IMR-90 (cell line): ENCODE measurements around the gene ABCC3. TPM values are rescaled to one million over a fixed set of nuclear protein-coding genes. Genes with fewer than 3 reads are reported as not detected.
A peak's percentile ranks its signal among the peaks of the same experiment; 100 is the strongest.

Experiments
- ATAC-seq: fragments of 200-7000 bp; cut with Tn5 transposase; 2 replicates; pipeline ENCODE4 v1.9.1; 2020; ENCODE audit warnings: low read depth, mild to moderate bottlenecking, moderate library complexity
- BruUV-seq: library from RNA; stranded (reverse); fragments of 400-500 nt; replicated peaks from 2 replicates; lab custom pipeline; 2021; lab: Mats Ljungman, UMichigan
- CTCF ChIA-PET: fragments of 300-600 bp; formaldehyde crosslinking; extraction: SDS; loops from one replicate; lab custom pipeline; 2021; ENCODE audit warnings: antibody characterized with exemption; lab: Yijun Ruan, JAX
- POLR2A ChIA-PET: fragments of 300-600 bp; sonication (Branson Sonifier 250); formaldehyde crosslinking; loops from one replicate; lab custom pipeline; 2022; ENCODE audit warnings: antibody characterized with exemption; ENCODE audit not compliant: unreplicated experiment; lab: Charles Lee
- DNase-seq: peaks from one replicate; pipeline ENCODE4 v3.0.0; 2013
- H2AFZ ChIP-seq: replicated peaks from 2 replicates; pipeline ENCODE3; 2013; ENCODE audit warnings: low read length, mild to moderate bottlenecking; ENCODE audit not compliant: poor library complexity
- H2AK5ac ChIP-seq: 2 replicates; pipeline ENCODE4 v1.6.1; 2013; ENCODE audit warnings: low read depth, low read length, inconsistent platforms
- H2AK9ac ChIP-seq: replicated peaks from 2 replicates; pipeline ENCODE3; 2013; ENCODE audit warnings: mild to moderate bottlenecking, low read depth, low read length, moderate library complexity; ENCODE audit not compliant: poor library complexity
- H2BK120ac ChIP-seq: 2 replicates; pipeline ENCODE4 v1.6.1; 2013; ENCODE audit warnings: low read depth, low read length, inconsistent platforms
- H2BK15ac ChIP-seq: 3 replicates; pipeline ENCODE4 v1.6.1; 2013; ENCODE audit warnings: low read depth, low read length, inconsistent platforms
- H2BK20ac ChIP-seq: 2 replicates; pipeline ENCODE4 v1.6.1; 2013; ENCODE audit warnings: low read depth, mild to moderate bottlenecking, inconsistent platforms, low read length, moderate library complexity
- H2BK5ac ChIP-seq: 2 replicates; pipeline ENCODE4 v1.6.1; 2013; ENCODE audit warnings: mild to moderate bottlenecking, low read depth, low read length, inconsistent platforms; ENCODE audit not compliant: poor library complexity, severe bottlenecking
- H3K14ac ChIP-seq: replicated peaks from 2 replicates; pipeline ENCODE4 v1.6.1; 2013; ENCODE audit warnings: low read depth, low read length, inconsistent platforms
- H3K18ac ChIP-seq: 2 replicates; pipeline ENCODE4 v1.6.1; 2013; ENCODE audit warnings: low read depth, low read length, control low read depth
- H3K23ac ChIP-seq: 2 replicates; pipeline ENCODE4 v1.6.1; 2013; ENCODE audit warnings: low read depth, low read length, inconsistent platforms
- H3K27ac ChIP-seq: 2 replicates; pipeline ENCODE4 v1.5.1; 2013; ENCODE audit warnings: mild to moderate bottlenecking, control low read depth, low read length; ENCODE audit not compliant: insufficient read depth
- H3K27me3 ChIP-seq: 2 replicates; pipeline ENCODE4 v1.6.1; 2013; ENCODE audit warnings: low read length; ENCODE audit not compliant: control insufficient read depth, insufficient read depth
- H3K36me3 ChIP-seq: 2 replicates; pipeline ENCODE4 v1.6.1; 2013; ENCODE audit warnings: low read length, mixed read lengths; ENCODE audit not compliant: control insufficient read depth, insufficient read depth
- H3K4ac ChIP-seq: 2 replicates; pipeline ENCODE4 v1.6.1; 2013; ENCODE audit warnings: low read depth, low read length, inconsistent platforms
- H3K4me1 ChIP-seq: 2 replicates; pipeline ENCODE4 v1.6.1; 2013; ENCODE audit warnings: low read length, mixed read lengths; ENCODE audit not compliant: control insufficient read depth, insufficient read depth
- H3K4me2 ChIP-seq: 2 replicates; pipeline ENCODE4 v1.6.1; 2013; ENCODE audit warnings: low read depth, mild to moderate bottlenecking, control low read depth, low read length, moderate library complexity
- H3K4me3 ChIP-seq: 2 replicates; pipeline ENCODE4 v1.5.1; 2013; ENCODE audit warnings: low read depth, mild to moderate bottlenecking, control low read depth, low read length, moderate library complexity; ENCODE audit not compliant: insufficient read depth
- H3K56ac ChIP-seq: 2 replicates; pipeline ENCODE4 v1.6.1; 2013; ENCODE audit warnings: low read length, inconsistent platforms; ENCODE audit not compliant: insufficient read depth; ENCODE audit errors: extremely low read depth
- H3K79me1 ChIP-seq, 2 experiments: 2 replicates each; pipeline ENCODE4 v1.6.1; 2013; ENCODE audit warnings: low read length in 2 of 2, inconsistent platforms in 1 of 2, low read depth in 1 of 2
- H3K9ac ChIP-seq: 2 replicates; pipeline ENCODE4 v1.6.1; 2013; ENCODE audit warnings: low read depth, low read length, control low read depth
- H3K9me1 ChIP-seq: 2 replicates; pipeline ENCODE4 v1.6.1; 2013; ENCODE audit warnings: low read length, inconsistent platforms; ENCODE audit not compliant: insufficient read depth
- H3K9me3 ChIP-seq: 2 replicates; pipeline ENCODE4 v1.6.1; 2013; ENCODE audit warnings: low read length; ENCODE audit not compliant: control insufficient read depth, insufficient read depth
- H4K20me1 ChIP-seq: 2 replicates; pipeline ENCODE4 v1.6.1; 2013; ENCODE audit warnings: low read length, inconsistent platforms; ENCODE audit not compliant: insufficient read depth
- H4K5ac ChIP-seq: 2 replicates; pipeline ENCODE4 v1.6.1; 2013; ENCODE audit warnings: mild to moderate bottlenecking, low read depth, low read length, control low read depth
- H4K8ac ChIP-seq, 2 experiments: 2 replicates each; pipeline ENCODE4 v1.6.1; 2013; ENCODE audit warnings: low read depth in 2 of 2, low read length in 2 of 2, control low read depth in 1 of 2, inconsistent platforms in 1 of 2
- H4K91ac ChIP-seq: 2 replicates; pipeline ENCODE4 v1.6.1; 2013; ENCODE audit warnings: low read depth, low read length, inconsistent platforms; ENCODE audit not compliant: insufficient read depth
- BHLHE40 ChIP-seq: fragments of 150-350 bp; IDR thresholded peaks from 2 replicates; pipeline ENCODE4 v1.6.1; 2016; ENCODE audit warnings: mild to moderate bottlenecking, low read depth, low read length
- CEBPB ChIP-seq: IDR thresholded peaks from 2 replicates; pipeline ENCODE4 v1.6.1; 2012; ENCODE audit warnings: low read depth, low read length, improper control_type of control experiment
- CHD1 ChIP-seq: IDR thresholded peaks from 2 replicates; pipeline ENCODE4 v1.6.1; 2012; ENCODE audit warnings: low read depth, low read length, improper control_type of control experiment
- CTCF ChIP-seq: conservative IDR thresholded peaks from 2 replicates; pipeline ENCODE4 v1.5.1; 2012; ENCODE audit warnings: mild to moderate bottlenecking, low read depth, low read length, improper control_type of control experiment
- FOS ChIP-seq: fragments of 150-350 bp; IDR thresholded peaks from 2 replicates; pipeline ENCODE4 v1.6.1; 2016; ENCODE audit warnings: low read depth, low read length
- MAFK ChIP-seq: IDR thresholded peaks from 2 replicates; pipeline ENCODE4 v1.6.1; 2012; ENCODE audit warnings: low read depth, low read length, improper control_type of control experiment
- MAZ ChIP-seq: IDR thresholded peaks from 2 replicates; pipeline ENCODE4 v1.6.1; 2012; ENCODE audit warnings: low read depth, mild to moderate bottlenecking, low read length, improper control_type of control experiment, moderate library complexity, borderline replicate concordance
- MXI1 ChIP-seq: IDR thresholded peaks from 2 replicates; pipeline ENCODE4 v1.6.1; 2012; ENCODE audit warnings: low read depth, mild to moderate bottlenecking, low read length, moderate library complexity, borderline replicate concordance
- NFE2L2 ChIP-seq: fragments of 150-350 bp; IDR thresholded peaks from 2 replicates; pipeline ENCODE4 v1.6.1; 2016; ENCODE audit warnings: low read depth, mild to moderate bottlenecking, low read length
- POLR2A ChIP-seq: IDR thresholded peaks from 2 replicates; pipeline ENCODE4 v1.6.1; 2012; ENCODE audit warnings: mild to moderate bottlenecking, low read depth, low read length
- RAD21 ChIP-seq: IDR thresholded peaks from 2 replicates; pipeline ENCODE4 v1.6.1; 2012; ENCODE audit warnings: low read length, improper control_type of control experiment
- RCOR1 ChIP-seq: IDR thresholded peaks from 2 replicates; pipeline ENCODE4 v1.6.1; 2012; ENCODE audit warnings: mild to moderate bottlenecking, low read length, improper control_type of control experiment; ENCODE audit not compliant: insufficient replicate concordance
- RFX5 ChIP-seq: IDR thresholded peaks from 2 replicates; pipeline ENCODE4 v1.8.0; 2012; ENCODE audit warnings: low read depth, mild to moderate bottlenecking, low read length, moderate library complexity
- SMC3 ChIP-seq: fragments of 150-350 bp; IDR thresholded peaks from 2 replicates; pipeline ENCODE4 v1.6.1; 2016; ENCODE audit warnings: low read depth, mild to moderate bottlenecking, antibody characterized with exemption, low read length, moderate library complexity
- USF2 ChIP-seq: fragments of 150-350 bp; IDR thresholded peaks from 2 replicates; pipeline ENCODE4 v1.6.1; 2017; ENCODE audit warnings: mild to moderate bottlenecking, antibody characterized with exemption, low read length, low read depth
- WGBS, 2 experiments: methylation state at CpG; one replicate each; pipeline versions ENCODE4 v1.1.5 to v1.1.7; 2013; ENCODE audit warnings: missing lambda C conversion rate in 2 of 2; ENCODE audit not compliant: insufficient read length in 1 of 2; ENCODE audit errors: extremely low coverage in 2 of 2; 5-methylcytosine and 5-hydroxymethylcytosine counted together
- dilution Hi-C: fragments of 300-500 bp; cut with HindIII; formaldehyde crosslinking; loops from one replicate; pipeline ENCODE4 v1.14.3; 2018; ENCODE audit warnings: low sequenced_read_pairs; ENCODE audit not compliant: unreplicated experiment
- in situ Hi-C: fragments of 300-500 bp; cut with MboI; formaldehyde crosslinking; loops from 3 replicates; pipeline ENCODE4 v1.14.3; 2019; ENCODE audit warnings: low sequenced_read_pairs, inconsistent platforms, mixed read lengths
- intact Hi-C: fragments of 100-400 bp; cut with micrococcal nuclease; formaldehyde crosslinking; loops from 2 replicates; pipeline ENCODE4 v1.10.0; 2022
- polyA plus RNA-seq, 3 experiments: library from polyadenylated mRNA; depleted of rRNA; stranded (reverse); fragments of >200 nt; gene quantifications; 2 replicates each; pipeline ENCODE4 v1.2.3, GENCODE V29; 2012; ENCODE audit warnings: low replicate concordance in 1 of 3
- total RNA-seq: library from RNA; depleted of rRNA; stranded (reverse); fragments of >200 nt; gene quantifications from 2 replicates; pipeline ENCODE4 v1.2.3, GENCODE V29; 2012
- TF ChIP-seq, protein P1 (sequence below): fragments of 150-350 bp; IDR thresholded peaks from 2 replicates; pipeline ENCODE4 v1.6.1; 2016; ENCODE audit warnings: low read depth, mild to moderate bottlenecking, low read length, moderate library complexity, borderline replicate concordance

Gene ABCC3
- total and polyA plus RNA-seq, 2 of the 4 experiments (the other 2 are of a cell fraction) = 3.2 to 6.6 TPM

GRCh38 chr17:50675190-50675589 is 40.5 kb downstream of the ABCC3 start:
- intact Hi-C loops = no loop called here
- peaks cover 2% of the 10 kb centered on the region; the same call in 1 of the 2 replicates for H3K36me3 ChIP-seq
- peaks cover 9% of the 10 kb centered on the region for H3K4me1 ChIP-seq
- no peak overlapping the region for H2BK120ac ChIP-seq
- no peak for TF ChIP-seq CHD1
- no peak for TF ChIP-seq NFE2L2
- TF ChIP-seq CTCF = no peak
- TF ChIP-seq POLR2A = no peak
- no peak for TF ChIP-seq BHLHE40
- no peak for TF ChIP-seq RFX5
- TF ChIP-seq USF2 = no peak
- TF ChIP-seq, protein P1, sequence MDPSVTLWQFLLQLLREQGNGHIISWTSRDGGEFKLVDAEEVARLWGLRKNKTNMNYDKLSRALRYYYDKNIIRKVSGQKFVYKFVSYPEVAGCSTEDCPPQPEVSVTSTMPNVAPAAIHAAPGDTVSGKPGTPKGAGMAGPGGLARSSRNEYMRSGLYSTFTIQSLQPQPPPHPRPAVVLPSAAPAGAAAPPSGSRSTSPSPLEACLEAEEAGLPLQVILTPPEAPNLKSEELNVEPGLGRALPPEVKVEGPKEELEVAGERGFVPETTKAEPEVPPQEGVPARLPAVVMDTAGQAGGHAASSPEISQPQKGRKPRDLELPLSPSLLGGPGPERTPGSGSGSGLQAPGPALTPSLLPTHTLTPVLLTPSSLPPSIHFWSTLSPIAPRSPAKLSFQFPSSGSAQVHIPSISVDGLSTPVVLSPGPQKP = no peak
- no peak for TF ChIP-seq FOS
- TF ChIP-seq RAD21 = no peak
- no peak for TF ChIP-seq RCOR1
- TF ChIP-seq MAFK = no peak
- TF ChIP-seq SMC3 = no peak
- TF ChIP-seq MXI1 = no peak
- no peak for TF ChIP-seq MAZ
- no peak for TF ChIP-seq CEBPB
- no peak overlapping the region for H2BK20ac ChIP-seq
- no peak overlapping the region for H3K9ac ChIP-seq
- no peak overlapping the region for H3K27ac ChIP-seq
- no peak overlapping the region for H2BK5ac ChIP-seq
- DNase-seq = no peak
- no TSS peak for BruUV-seq
- 100% methylated on average over 1 of the region's 3 CpGs; no CpG with 5 or more reads in 1 of the 2 experiments for WGBS, 2 experiments
- no peak overlapping the region for H3K18ac ChIP-seq
- H4K91ac ChIP-seq = no peak overlapping the region
- H4K20me1 ChIP-seq = no peaks in the 10 kb centered on the region
- in situ Hi-C loops = loop anchor here (5.0 kb wide), 1 partner anchor 38 kb away; no protein-coding TSS in a partner anchor
- H2BK15ac ChIP-seq = no peak overlapping the region
- dilution Hi-C loops = no loop called here
- ChIA-PET CTCF (no interaction called here), POLR2A (no interaction called here)
- no peak overlapping the region for H3K4me2 ChIP-seq
- no peak overlapping the region for H2AK9ac ChIP-seq
- no peak overlapping the region for H3K14ac ChIP-seq
- no peak overlapping the region for H4K5ac ChIP-seq
- no peak overlapping the region for H2AK5ac ChIP-seq
- H3K4me3 ChIP-seq = no peak overlapping the region
- no peaks in the 10 kb centered on the region for H3K9me3 ChIP-seq
- no peak overlapping the region for H3K56ac ChIP-seq
- H3K4ac ChIP-seq = no peak overlapping the region
- no peak overlapping the region for H3K23ac ChIP-seq
- peaks cover 9% of the 10 kb centered on the region; the same call in 1 of the 2 replicates for H3K9me1 ChIP-seq
- peak overlapping the region; percentile 46 for H2AFZ ChIP-seq
- H3K27me3 ChIP-seq = no peaks in the 10 kb centered on the region
- H3K79me1 ChIP-seq = no peaks in the 10 kb centered on the region
- no peak for ATAC-seq
- H4K8ac ChIP-seq = no peak overlapping the region
